Immature natural killer cell (primary cell): ENCODE measurements around the gene CES3. TPM values are rescaled to one million over a fixed set of nuclear protein-coding genes. Genes with fewer than 3 reads are reported as not detected.
"Not testable (repeated sequence)": the region's sequence is repeated elsewhere in the genome, so short reads cannot be mapped to it uniquely, and the experiment has no call there.

ENCODE experiments used
- DNase-seq, 3 donors: peaks; one replicate each; pipeline ENCODE4 v3.0.0; 2022; ENCODE audit warnings: mixed read lengths in 1 of 3
- H3K27ac Mint-ChIP-seq, 6 donors: one replicate each; pipeline ENCODE4 v1.8.0; 2020; ENCODE audit warnings: mixed read lengths in 6 of 6, mild to moderate bottlenecking in 5 of 6, inconsistent platforms in 4 of 6, moderate library complexity in 3 of 6
- H3K27me3 Mint-ChIP-seq, 3 donors: one replicate each; pipeline ENCODE4 v1.8.0; 2020 to 2021; ENCODE audit warnings: low read depth in 3 of 3, mild to moderate bottlenecking in 3 of 3, mixed read lengths in 3 of 3, moderate library complexity in 3 of 3, inconsistent platforms in 1 of 3
- H3K36me3 Mint-ChIP-seq, 3 donors: one replicate each; pipeline ENCODE4 v1.8.0; 2020; ENCODE audit warnings: mixed read lengths in 3 of 3, inconsistent platforms in 2 of 3, mild to moderate bottlenecking in 2 of 3
- H3K4me1 Mint-ChIP-seq, 2 donors: one replicate each; pipeline ENCODE4 v1.8.0; 2020; ENCODE audit warnings: inconsistent platforms in 2 of 2, mild to moderate bottlenecking in 2 of 2, mixed read lengths in 2 of 2, moderate library complexity in 1 of 2
- H3K4me3 Mint-ChIP-seq, 5 donors: one replicate each; pipeline ENCODE4 v1.8.0; 2020; ENCODE audit warnings: mild to moderate bottlenecking in 5 of 5, mixed read lengths in 5 of 5, inconsistent platforms in 3 of 5, moderate library complexity in 3 of 5
- H3K9me3 Mint-ChIP-seq, 6 donors: one replicate each; pipeline ENCODE4 v1.8.0; 2020; ENCODE audit warnings: mild to moderate bottlenecking in 6 of 6, mixed read lengths in 6 of 6, inconsistent platforms in 4 of 6, moderate library complexity in 3 of 6
- polyA plus RNA-seq, 3 donors: library from polyadenylated mRNA; unstranded; fragments of 300-500 nt; fragmentation: Illumina TruSeq; gene quantifications; one replicate each; pipeline ENCODE4 v1.2.3, GENCODE V29; 2021

CES3 gene
- polyA plus RNA-seq, 3 donors from 2014 or later: not detected

GRCh38 chr16:66972983-66973382, 11.9 kb downstream of the CES3 start:
- no peaks in the 10 kb centered on the region for H3K36me3 Mint-ChIP-seq
- H3K27me3 Mint-ChIP-seq: peaks cover 2 to 7% (median 2%) of the 10 kb centered on the region in 3 donors
- H3K4me1 Mint-ChIP-seq: no peaks in the 10 kb centered on the region
- H3K9me3 Mint-ChIP-seq: no peaks in the 10 kb centered on the region
- DNase-seq: no peak
- H3K27ac Mint-ChIP-seq: no peak overlapping the region
- no peak overlapping the region for H3K4me3 Mint-ChIP-seq

GRCh38 chr16:66973716-66974115, 12.7 kb downstream of the CES3 start:
- Mint-ChIP-seq H3K27me3 (peaks cover 2 to 7% (median 2%) of the 10 kb centered on the region in 3 donors), H3K4me1 (no peaks in the 10 kb centered on the region), H3K27ac (no peak overlapping the region)

GRCh38 chr16:66974156-66974931, 13.3 kb downstream of the CES3 start:
- not testable (repeated sequence) for DNase-seq
- H3K4me3 Mint-ChIP-seq: peak overlapping the region in 2 of 5 donors; percentile 30 to 83

More at GRCh38 chr16:66973716-66974115, 12.7 kb downstream of the CES3 start:
- no peak overlapping the region for H3K4me3 Mint-ChIP-seq
- H3K9me3 Mint-ChIP-seq: no peaks in the 10 kb centered on the region
- no peaks in the 10 kb centered on the region for H3K36me3 Mint-ChIP-seq
- no peak for DNase-seq

GRCh38 chr16:66974932-66975246, 13.8 kb downstream of the CES3 start:
- H3K9me3 Mint-ChIP-seq, H3K36me3 Mint-ChIP-seq, H3K27me3 Mint-ChIP-seq, H3K4me1 Mint-ChIP-seq: not testable (repeated sequence)
- Mint-ChIP-seq H3K27ac (peak overlapping the region in 1 of 6 donors; percentile 33), H3K4me3 (peak overlapping the region in 4 of 5 donors; percentile 30 to 83 (median 53))
- peak in 1 of 3 donors; percentile 6 for DNase-seq

More at GRCh38 chr16:66974156-66974931, 13.3 kb downstream of the CES3 start:
- H3K27me3 Mint-ChIP-seq, H3K9me3 Mint-ChIP-seq, H3K27ac Mint-ChIP-seq, H3K4me1 Mint-ChIP-seq, H3K36me3 Mint-ChIP-seq: not testable (repeated sequence)

GRCh38 chr16:66975302-66975893, 14.3 kb downstream of the CES3 start:
- Mint-ChIP-seq H3K4me3 (peak overlapping the region in 2 of 5 donors; percentile 61 to 83), H3K4me1 (no peaks in the 10 kb centered on the region)
- no peak for DNase-seq

GRCh38 chr16:66976746-66977145, 15.7 kb downstream of the CES3 start:
- Mint-ChIP-seq H3K4me3 (no peak overlapping the region), H3K9me3 (no peaks in the 10 kb centered on the region), H3K36me3 (no peaks in the 10 kb centered on the region), H3K27ac (peak overlapping the region in 1 of 6 donors; percentile 34), H3K4me1 (no peaks in the 10 kb centered on the region), H3K27me3 (peaks cover 1 to 5% (median 2%) of the 10 kb centered on the region in 3 donors)
- no peak for DNase-seq

More at GRCh38 chr16:66975302-66975893, 14.3 kb downstream of the CES3 start:
- H3K36me3 Mint-ChIP-seq: no peaks in the 10 kb centered on the region
- H3K27ac Mint-ChIP-seq: no peak overlapping the region
- peaks cover 2 to 5% (median 3%) of the 10 kb centered on the region in 3 donors for H3K27me3 Mint-ChIP-seq
- H3K9me3 Mint-ChIP-seq: no peaks in the 10 kb centered on the region

- no peaks in the 10 kb centered on the region for H3K9me3 Mint-ChIP-seq
- H3K36me3 Mint-ChIP-seq: no peaks in the 10 kb centered on the region
- H3K4me1 Mint-ChIP-seq: no peaks in the 10 kb centered on the region
- H3K27ac Mint-ChIP-seq: no peak overlapping the region
- H3K27me3 Mint-ChIP-seq: peaks cover 1 to 5% (median 2%) of the 10 kb centered on the region in 3 donors
- DNase-seq: peak; percentile 78 to 84 (median 80)
- H3K4me3 Mint-ChIP-seq: no peak overlapping the region
These were observed 16.5 kb downstream of the CES3 start for GRCh38 chr16:66977341-66978113.

GRCh38 chr16:66979011-66979717, 18.1 kb downstream of the CES3 start:
- Mint-ChIP-seq H3K4me1 (no peaks in the 10 kb centered on the region), H3K27ac (no peak overlapping the region), H3K4me3 (no peak overlapping the region), H3K36me3 (no peaks in the 10 kb centered on the region), H3K27me3 (peaks cover 1 to 5% (median 2%) of the 10 kb centered on the region in 3 donors), H3K9me3 (no peaks in the 10 kb centered on the region)
- no peak for DNase-seq

- Mint-ChIP-seq H3K4me3 (no peak overlapping the region), H3K27me3 (peaks cover 0 to 2% (median 0%) of the 10 kb centered on the region in 3 donors), H3K9me3 (no peaks in the 10 kb centered on the region), H3K27ac (no peak overlapping the region), H3K36me3 (no peaks in the 10 kb centered on the region), H3K4me1 (no peaks in the 10 kb centered on the region)
- no peak for DNase-seq
These were observed 22.0 kb downstream of the CES3 start for GRCh38 chr16:66983033-66983432.

GRCh38 chr16:66984892-66985311, 23.8 kb downstream of the CES3 start:
- Mint-ChIP-seq H3K4me3 (peak overlapping the region in 1 of 5 donors; percentile 15), H3K36me3 (no peaks in the 10 kb centered on the region)

GRCh38 chr16:66986559-66986958, 25.5 kb downstream of the CES3 start:
- Mint-ChIP-seq H3K9me3 (no peaks in the 10 kb centered on the region), H3K27me3 (peaks cover 0 to 1% (median 0%) of the 10 kb centered on the region in 3 donors), H3K4me1 (no peaks in the 10 kb centered on the region), H3K36me3 (no peaks in the 10 kb centered on the region), H3K27ac (no peak overlapping the region), H3K4me3 (no peak overlapping the region)
- no peak for DNase-seq

More at GRCh38 chr16:66984892-66985311, 23.8 kb downstream of the CES3 start:
- no peaks in the 10 kb centered on the region for H3K9me3 Mint-ChIP-seq
- H3K4me1 Mint-ChIP-seq: no peaks in the 10 kb centered on the region
- H3K27ac Mint-ChIP-seq: peak overlapping the region in 3 of 6 donors; percentile 37 to 88 (median 69)
- H3K27me3 Mint-ChIP-seq: peaks cover 0 to 1% (median 0%) of the 10 kb centered on the region in 3 donors
- DNase-seq: no peak

GRCh38 chr16:66988197-66988788, 27.2 kb downstream of the CES3 start, which contains the start of gene CES4A:
CES4A (plus strand) TSS chr16:66988589; CDS start chr16:66988773, 184 bp downstream.
- Mint-ChIP-seq H3K27me3 (peaks cover 0 to 2% (median 1%) of the 10 kb centered on the region in 3 donors), H3K4me3 (no peak within 1 kb of the TSS), H3K27ac (no peak within 1 kb of the TSS), H3K9me3 (no peaks in the 10 kb centered on the region), H3K36me3 (no peaks in the 10 kb centered on the region), H3K4me1 (no peaks in the 10 kb centered on the region)
- no peak for DNase-seq

- Mint-ChIP-seq H3K9me3 (no peaks in the 10 kb centered on the region), H3K27ac (no peak overlapping the region), H3K36me3 (no peaks in the 10 kb centered on the region), H3K4me1 (no peaks in the 10 kb centered on the region), H3K27me3 (peaks cover 0 to 2% (median 1%) of the 10 kb centered on the region in 3 donors), H3K4me3 (no peak overlapping the region)
- no peak for DNase-seq
These were observed 30.5 kb downstream of the CES3 start for GRCh38 chr16:66991545-66992077.
